ENCODE results near the gene FOXK1. TPM values are rescaled to one million over a fixed set of nuclear protein-coding genes. Genes with fewer than 3 reads are reported as not detected.
"Not testable (repeated sequence)": the region's sequence is repeated elsewhere in the genome, so short reads cannot be mapped to it uniquely, and the experiment has no call there.

Gene FOXK1
- total RNA-seq, 1 donor from 2014 or later: 33.3 TPM

- DNase-seq (ENCODE audit: low read depth, low spot score): no peak
Measured at GRCh38 chr7:4783762-4784351, 101.8 kb downstream of the FOXK1 start.

GRCh38 chr7:4784799-4785198 is 102.7 kb downstream of the FOXK1 start:
- no peak for DNase-seq (ENCODE audit: low read depth, low spot score)

DNA sequence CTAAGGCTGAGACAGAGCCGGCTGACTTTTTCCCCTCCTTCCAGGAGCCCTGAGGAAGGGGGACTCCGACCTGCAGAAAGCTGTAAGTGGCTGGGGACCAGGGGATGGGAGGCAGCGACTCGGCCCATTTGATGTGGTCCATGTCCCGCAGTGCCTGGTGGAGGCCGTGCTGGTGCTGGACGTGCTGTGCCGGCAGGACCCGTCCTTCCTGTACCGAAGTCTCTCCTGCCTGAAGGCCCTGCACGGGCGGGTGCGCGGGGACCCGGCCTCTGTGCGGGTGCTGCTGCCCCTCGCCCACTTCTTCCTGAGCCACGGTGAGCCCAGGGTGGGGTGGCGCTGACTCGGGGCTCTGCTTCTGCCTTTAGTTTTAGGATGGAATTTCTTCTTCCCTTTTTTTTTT is 103.3 kb downstream of the FOXK1 start:
- DNase-seq (ENCODE audit: low read depth, low spot score): no peak

DNA sequence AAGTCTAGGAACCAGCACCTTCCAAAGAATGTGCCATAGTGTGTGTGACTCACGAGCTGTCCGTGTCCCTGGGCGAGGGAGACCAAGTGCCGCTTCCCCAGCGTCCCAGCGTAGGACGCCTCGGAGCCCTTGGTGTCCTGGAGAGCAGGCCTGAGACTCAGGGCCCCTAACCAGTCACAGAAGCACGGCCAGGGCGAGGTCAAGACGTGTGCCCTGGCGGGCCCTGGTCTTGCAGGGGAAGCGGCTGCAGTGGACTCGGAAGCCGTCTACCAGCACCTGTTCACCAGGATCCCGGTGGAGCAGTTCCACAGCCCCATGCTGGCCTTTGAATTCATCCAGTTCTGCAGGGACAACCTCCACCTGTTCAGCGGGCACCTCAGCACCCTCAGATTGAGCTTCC is 103.9 kb downstream of the FOXK1 start:
- no peak for DNase-seq (ENCODE audit: low read depth, low spot score)

GRCh38 chr7:4787541-4787940 is 105.4 kb downstream of the FOXK1 start:
- no peak for DNase-seq (ENCODE audit: low read depth, low spot score)

DNA sequence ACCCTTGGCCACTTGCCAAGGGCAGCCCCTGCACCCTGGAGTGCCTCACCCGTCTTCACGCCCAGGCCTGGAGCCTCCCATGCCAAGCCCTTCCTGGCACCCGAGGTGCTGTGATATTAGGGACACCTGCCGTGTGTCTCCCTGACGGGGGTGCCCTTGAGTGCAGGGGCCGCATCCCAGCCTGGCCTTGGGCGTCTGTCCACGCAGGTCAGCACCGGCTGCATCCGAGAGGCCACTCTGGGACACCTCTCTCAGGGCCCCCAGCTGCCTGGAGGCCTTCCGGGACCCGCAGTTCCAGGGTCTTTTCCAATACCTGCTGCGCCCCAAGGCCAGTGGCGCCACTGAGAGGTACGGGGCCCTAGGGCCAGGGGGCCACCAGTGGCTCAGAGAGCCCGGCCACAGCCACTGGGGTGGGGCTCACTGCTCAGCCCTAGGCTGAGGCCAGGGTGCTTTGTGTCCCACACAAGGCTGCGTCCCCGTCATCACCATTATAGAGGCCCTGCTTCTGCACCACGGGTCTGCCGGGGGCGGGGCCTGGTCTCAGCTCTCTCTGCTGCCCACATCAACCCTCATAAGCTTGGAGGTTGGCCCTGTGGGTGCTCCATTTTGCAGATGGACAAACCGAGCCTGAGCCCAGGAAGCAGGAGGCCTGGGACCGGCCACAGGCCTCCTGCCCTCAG is 106.0 kb downstream of the FOXK1 start:
- DNase-seq (ENCODE audit: low read depth, low spot score): no peak

DNA sequence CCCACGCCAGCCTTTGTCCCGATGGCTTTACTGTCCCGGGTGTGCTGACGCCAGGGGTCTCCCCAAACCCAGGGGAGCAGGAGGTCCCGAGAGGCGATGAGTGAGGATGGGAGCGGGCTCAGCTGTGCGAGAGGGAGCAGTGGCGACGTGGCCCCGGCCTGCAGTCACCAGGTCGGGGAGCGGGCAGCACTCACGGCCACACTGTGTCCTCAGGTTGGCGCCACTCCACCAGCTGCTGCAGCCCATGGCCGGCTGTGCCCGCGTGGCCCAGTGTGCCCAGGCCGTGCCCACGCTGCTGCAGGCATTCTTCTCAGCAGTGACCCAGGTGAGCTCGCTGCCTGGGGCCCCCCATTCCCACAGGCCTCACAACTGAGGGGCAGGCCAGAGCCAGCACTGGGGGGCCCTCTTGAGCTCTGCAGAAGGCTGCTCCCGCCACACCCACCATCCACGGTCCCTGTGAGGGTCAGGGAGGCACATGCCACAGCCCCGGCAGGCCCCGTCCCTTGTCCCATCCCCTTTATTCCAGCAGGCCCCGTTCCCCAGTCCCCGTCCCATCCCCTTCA is 106.6 kb downstream of the FOXK1 start:
- DNase-seq (ENCODE audit: low read depth, low spot score): no peak

- DNase-seq (ENCODE audit: low read depth, low spot score): no peak
Measured at GRCh38 chr7:4789194-4790077, 107.3 kb downstream of the FOXK1 start.

DNA sequence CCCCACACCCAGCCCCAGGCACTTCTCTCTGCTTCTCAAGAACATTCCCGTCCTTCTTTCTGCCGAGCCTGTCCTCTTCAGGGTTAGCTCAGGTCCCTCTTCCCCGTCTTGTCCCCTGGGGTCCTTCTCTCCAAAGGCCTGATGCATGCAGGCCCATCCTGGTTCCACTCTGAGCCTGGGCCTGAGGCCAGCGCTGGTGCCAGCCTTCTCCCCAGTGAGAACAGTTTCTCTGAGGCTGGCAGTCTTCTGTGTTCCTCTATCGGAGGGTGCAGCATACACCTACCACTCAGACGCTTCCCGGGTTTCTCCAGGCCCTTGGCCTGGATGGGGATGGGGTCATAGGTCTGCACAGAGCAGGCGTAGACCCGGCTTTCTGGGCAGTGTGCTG is 108.0 kb downstream of the FOXK1 start:
- DNase-seq (ENCODE audit: low read depth, low spot score): no peak

- no peak for DNase-seq (ENCODE audit: low read depth, low spot score)
Measured at GRCh38 chr7:4790516-4790991, 108.5 kb downstream of the FOXK1 start.

DNA sequence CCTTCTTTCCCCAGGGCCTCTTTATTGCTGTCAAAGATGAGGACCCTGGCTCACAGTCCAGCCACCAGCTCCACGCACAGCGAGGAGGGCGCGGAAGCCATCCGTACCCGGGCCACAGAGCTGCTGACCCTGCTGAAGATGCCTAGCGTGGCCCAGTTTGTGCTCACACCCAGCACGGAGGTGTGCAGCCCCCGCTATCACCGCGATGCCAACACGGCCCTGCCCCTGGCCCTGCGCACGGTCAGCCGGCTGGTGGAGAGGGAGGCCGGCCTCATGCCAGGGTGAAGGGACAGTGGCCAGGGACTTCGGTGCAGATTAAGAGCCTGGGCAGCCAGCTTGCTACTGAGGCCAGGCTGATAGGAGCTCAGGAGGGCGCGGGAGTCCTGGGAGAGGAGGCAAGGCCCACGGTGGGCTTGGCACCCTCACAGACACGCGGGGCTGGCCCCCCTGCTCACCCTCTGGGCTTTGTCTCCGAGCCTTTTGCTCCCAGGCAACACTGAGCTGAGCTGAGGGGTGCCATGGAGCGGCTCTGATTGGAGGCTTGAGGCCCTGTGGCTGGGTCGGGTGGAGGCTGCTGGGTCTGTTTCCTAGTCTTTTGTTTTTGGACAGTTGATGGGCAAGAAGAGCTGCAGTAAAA is 109.1 kb downstream of the FOXK1 start:
- no peak for DNase-seq (ENCODE audit: low read depth, low spot score)

DNA sequence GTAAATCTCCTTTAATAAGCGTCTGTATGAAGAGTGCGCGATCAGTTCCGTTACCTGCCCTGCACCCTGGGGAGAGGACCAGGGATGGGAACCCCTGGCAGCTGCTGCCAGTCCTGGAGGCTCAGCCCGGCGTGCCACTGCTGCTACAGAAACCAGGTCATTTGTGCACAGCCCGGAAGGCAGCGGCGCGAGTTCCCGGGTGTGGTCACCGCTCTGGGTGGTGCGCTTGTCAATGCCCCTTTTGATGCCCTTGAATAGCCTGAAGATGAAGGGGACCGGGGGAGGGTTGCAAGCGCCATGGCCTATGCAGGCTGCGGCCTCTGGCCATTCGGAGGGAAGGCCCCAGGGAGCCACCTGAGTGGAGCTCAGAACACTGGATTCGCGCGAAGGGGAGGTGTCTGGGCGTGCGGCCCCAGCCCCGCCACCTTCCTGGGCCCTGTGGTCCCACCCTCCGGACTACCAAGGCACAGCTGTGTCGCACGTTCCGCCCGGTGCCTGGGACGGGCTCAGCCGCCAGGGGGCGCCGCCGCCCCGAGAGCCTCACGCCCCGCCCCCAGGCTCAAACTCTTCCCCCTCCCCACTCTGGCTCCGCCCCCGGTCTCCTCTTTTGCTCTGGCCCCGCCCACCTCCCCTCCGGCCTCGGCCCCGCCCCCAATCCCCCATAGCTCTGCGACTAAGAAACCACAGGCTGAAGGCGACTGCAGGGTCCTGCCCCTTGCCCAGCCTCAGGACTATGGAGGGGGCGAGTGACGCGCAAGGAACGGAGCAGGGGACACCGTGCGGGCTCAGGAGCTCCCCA is 109.8 kb downstream of the FOXK1 start:
- DNase-seq (ENCODE audit: low read depth, low spot score): no peak

DNA sequence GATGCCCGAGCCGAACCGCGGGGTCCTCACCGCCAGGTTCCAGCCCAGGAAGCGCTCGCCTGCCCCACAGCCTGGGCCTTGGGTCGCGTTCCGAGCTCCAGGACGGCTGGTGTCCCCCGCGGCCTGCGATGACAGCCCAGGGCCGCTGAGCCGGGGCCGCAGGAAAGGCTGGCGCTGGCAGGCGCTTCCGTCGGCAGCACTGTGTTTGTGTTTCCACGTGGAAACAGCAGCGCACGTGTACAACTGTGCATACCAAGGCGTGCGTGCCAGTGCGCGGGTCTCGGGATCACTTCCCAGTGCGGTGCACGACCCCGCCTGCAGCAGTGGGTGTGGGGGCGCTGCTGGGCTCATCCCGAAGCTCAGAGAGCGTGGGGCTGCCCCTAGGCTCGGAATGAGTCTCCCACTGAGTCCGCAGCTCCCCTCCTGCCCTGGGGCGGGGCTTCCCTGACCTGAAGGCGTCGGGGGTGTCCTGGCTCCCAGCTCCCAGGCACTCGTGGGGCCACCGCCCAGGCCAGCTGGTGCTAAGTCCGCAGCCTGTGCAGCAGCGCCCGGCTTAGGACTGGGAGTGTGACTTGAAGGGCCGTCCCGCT is 110.5 kb downstream of the FOXK1 start:
- no peak for DNase-seq (ENCODE audit: low read depth, low spot score)

- not testable (repeated sequence) for DNase-seq (ENCODE audit: low read depth, low spot score)
Measured at GRCh38 chr7:4793385-4793993, 111.4 kb downstream of the FOXK1 start.

- not testable (repeated sequence) for DNase-seq (ENCODE audit: low read depth, low spot score)
Measured at GRCh38 chr7:4794171-4794570, 112.1 kb downstream of the FOXK1 start.

GRCh38 chr7:4794591-4795350 is 112.7 kb downstream of the FOXK1 start:
- no peak for DNase-seq (ENCODE audit: low read depth, low spot score)

DNA sequence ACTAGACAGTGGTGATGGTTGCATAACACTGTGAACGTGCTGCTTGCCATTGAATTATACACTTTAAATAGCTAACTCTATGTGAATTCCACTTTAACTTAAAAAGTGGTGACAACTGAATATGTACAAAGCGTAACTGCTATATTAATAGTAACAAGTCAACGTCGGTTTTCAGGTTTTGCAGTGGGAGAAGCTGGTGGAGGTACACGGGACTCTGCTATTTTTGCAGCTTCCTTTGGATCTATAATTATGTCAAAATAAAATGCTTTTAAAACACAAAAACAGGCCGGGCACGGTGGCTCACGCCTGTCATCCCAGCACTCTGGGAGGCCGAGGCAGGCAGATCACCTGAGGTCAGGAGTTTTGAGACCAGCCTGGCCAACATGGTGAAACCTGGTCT is 114.4 kb downstream of the FOXK1 start:
- no peak for DNase-seq (ENCODE audit: low read depth, low spot score)

DNA sequence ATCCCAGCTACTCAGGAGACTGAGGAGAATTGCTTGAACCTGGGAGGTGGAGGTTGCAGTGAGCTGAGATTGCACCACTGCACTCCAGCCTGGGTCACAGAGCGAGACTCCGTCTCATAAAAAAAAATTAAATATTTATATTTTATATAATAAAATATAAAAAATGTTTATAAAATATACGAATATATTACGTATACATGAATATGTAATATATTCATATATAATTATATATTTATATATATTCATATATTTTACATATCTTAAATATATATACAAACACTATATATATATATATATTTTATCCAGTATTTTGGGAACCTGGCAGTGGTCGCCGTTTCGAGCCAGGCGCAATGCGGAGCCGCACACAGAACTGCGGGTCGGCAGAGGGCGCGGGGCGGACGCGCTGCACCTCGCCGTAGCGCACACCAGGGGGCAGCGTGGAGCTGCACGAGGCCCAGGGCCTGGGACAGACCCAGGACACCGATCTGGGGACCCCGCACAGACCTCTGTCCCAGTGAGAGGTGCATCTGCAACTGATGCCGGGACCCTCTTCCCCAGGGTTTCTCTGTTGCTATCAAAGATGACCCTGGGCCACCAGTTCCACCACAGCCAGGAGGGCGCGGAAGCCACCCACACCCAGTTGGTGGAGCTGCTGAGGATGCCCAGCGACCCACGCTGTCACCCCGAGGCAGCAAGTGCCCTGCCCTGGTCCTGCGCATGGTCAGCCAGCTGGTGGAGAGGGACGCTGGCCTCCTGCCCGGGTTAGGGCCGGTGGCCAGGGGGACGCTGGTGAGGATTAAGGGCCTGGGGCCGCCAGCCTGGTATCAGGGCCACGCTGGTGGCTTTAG is 116.0 kb downstream of the FOXK1 start:
- no peak for DNase-seq (ENCODE audit: low read depth, low spot score)

Measured in pulmonary artery endothelial cell (primary cell).